Naive B cell (primary cell): Measurements from ENCODE around the gene NTSR1. TPM values are rescaled to one million over a fixed set of nuclear protein-coding genes. Genes with fewer than 3 reads are reported as not detected.

Experiments used
- ATAC-seq, 2 donors: fragments of 150-1000 bp; cut with Tn5 transposase; 2 replicates each; pipeline ENCODE4 v1.10.0; 2021; ENCODE audit warnings: low read depth in 2 of 2, mild to moderate bottlenecking in 2 of 2, moderate library complexity in 2 of 2
- DNase-seq: peaks from one replicate; pipeline ENCODE4 v3.0.0; 2022
- H3K27ac Mint-ChIP-seq, 6 donors: one replicate each; pipeline ENCODE4 v1.8.0; 2020 to 2022; ENCODE audit warnings: mild to moderate bottlenecking in 6 of 6, mixed read lengths in 6 of 6, moderate library complexity in 5 of 6, inconsistent platforms in 2 of 6
- H3K27me3 Mint-ChIP-seq, 3 donors: one replicate each; pipeline ENCODE4 v1.8.0; 2021 to 2022; ENCODE audit warnings: mixed read lengths in 3 of 3, mild to moderate bottlenecking in 1 of 3
- H3K36me3 Mint-ChIP-seq, 2 donors: one replicate each; pipeline ENCODE4 v1.8.0; 2020 to 2022; ENCODE audit warnings: mixed read lengths in 2 of 2, inconsistent platforms in 1 of 2, mild to moderate bottlenecking in 1 of 2
- H3K4me1 Mint-ChIP-seq, 3 donors: one replicate each; pipeline ENCODE4 v1.8.0; 2020 to 2022; ENCODE audit warnings: mixed read lengths in 3 of 3, inconsistent platforms in 1 of 3, mild to moderate bottlenecking in 1 of 3, moderate library complexity in 1 of 3
- H3K4me3 Mint-ChIP-seq, 8 donors: one replicate each; pipeline ENCODE4 v1.8.0; 2020 to 2022; ENCODE audit warnings: mild to moderate bottlenecking in 8 of 8, mixed read lengths in 8 of 8, moderate library complexity in 8 of 8, inconsistent platforms in 2 of 8
- H3K9me3 Mint-ChIP-seq, 7 donors: one replicate each; pipeline ENCODE4 v1.8.0; 2020 to 2022; ENCODE audit warnings: mixed read lengths in 7 of 7, mild to moderate bottlenecking in 5 of 7, inconsistent platforms in 2 of 7, moderate library complexity in 1 of 7
- polyA plus RNA-seq, 6 donors: library from polyadenylated mRNA; unstranded; fragments of 300-500 nt; fragmentation: Illumina TruSeq; gene quantifications; one replicate each; pipeline ENCODE4 v1.2.3, GENCODE V29; 2021; ENCODE audit warnings: low read depth in 6 of 6

Gene NTSR1
- polyA plus RNA-seq, 6 donors from 2014 or later, result not detected

DNA sequence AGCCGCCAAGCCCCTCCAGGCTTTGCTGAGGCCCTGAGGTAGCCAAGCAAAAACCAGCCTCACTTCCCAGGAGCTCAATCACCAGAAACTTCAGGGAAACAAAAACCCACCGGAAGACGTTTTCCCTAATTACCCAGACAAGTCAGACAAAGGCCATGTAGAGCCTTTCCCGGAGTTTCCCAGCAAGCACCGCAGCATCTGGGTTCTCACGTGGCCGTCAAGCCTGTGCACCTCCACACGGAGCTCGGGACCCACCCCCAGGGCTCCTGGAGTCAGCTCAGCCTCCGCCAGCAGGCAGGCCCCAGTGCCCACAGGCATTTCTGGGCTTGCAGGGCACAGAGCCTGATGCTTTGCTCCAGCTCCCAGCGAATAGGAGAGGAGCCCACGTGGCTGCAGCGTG is 77.5 kb downstream of the NTSR1 start:
- H3K27me3 Mint-ChIP-seq, result no peaks in the 10 kb centered on the region
- H3K27ac Mint-ChIP-seq, result peak overlapping the region in 1 of 6 donors; percentile 56
- ATAC-seq (no peak), DNase-seq (no peak)
- H3K4me1 Mint-ChIP-seq, result peaks cover 2 to 9% (median 4%) of the 10 kb centered on the region in 3 donors
- no peak overlapping the region for H3K4me3 Mint-ChIP-seq
- no peaks in the 10 kb centered on the region for H3K36me3 Mint-ChIP-seq
- H3K9me3 Mint-ChIP-seq, result peaks cover 0 to 4% (median 0%) of the 10 kb centered on the region in 7 donors

DNA sequence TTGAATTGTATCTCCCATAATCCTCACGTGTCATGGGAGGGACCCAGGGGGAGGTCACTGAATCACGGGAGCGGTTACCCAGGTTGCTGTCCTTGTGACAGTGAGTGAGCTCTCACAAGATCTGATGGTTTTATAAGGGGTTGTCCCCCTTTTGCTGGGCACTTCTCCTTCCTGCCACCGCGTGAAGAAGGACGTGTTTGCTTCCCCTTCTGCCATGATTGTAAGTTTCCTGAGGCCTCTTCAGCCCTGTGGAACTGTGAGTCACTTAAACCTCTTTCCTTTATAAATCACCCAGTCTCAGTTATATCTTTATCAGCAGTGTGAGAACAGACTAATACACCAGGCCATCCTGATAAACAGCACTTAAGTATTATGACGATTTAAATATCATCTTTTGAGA is 78.7 kb downstream of the NTSR1 start:
- Mint-ChIP-seq H3K4me1 (peaks cover 8 to 16% (median 8%) of the 10 kb centered on the region in 3 donors), H3K4me3 (peak overlapping the region in 1 of 8 donors; percentile 18), H3K36me3 (no peaks in the 10 kb centered on the region), H3K27ac (peak overlapping the region in 2 of 6 donors; percentile 22 to 40), H3K9me3 (peaks cover 0 to 3% (median 0%) of the 10 kb centered on the region in 7 donors), H3K27me3 (no peaks in the 10 kb centered on the region)
- DNase-seq (no peak), ATAC-seq (no peak)

DNA sequence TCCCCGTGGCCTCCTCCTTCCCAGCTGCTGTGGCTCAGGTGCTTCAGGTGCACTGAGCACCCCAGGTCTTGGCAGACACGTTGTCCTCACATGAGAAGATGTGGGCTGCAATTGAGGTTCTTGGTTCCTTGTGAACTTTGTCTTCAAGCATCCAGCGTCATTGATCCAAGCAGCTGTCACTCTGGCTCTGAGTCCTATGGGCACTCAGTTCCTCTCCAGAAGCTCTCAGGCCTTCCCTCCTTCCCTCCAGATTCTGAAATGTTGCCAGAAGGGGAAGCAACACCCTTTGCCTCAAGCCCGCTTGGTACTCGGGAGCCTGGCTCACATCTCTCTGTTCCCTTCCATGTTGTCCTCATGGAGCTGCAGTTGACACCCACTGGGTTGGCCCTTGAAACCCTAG is 79.2 kb downstream of the NTSR1 start:
- Mint-ChIP-seq H3K4me1 (peaks cover 7 to 16% (median 10%) of the 10 kb centered on the region in 3 donors), H3K36me3 (no peaks in the 10 kb centered on the region), H3K4me3 (peak overlapping the region in 1 of 8 donors; percentile 29), H3K27ac (peak overlapping the region in 1 of 6 donors; percentile 40), H3K27me3 (no peaks in the 10 kb centered on the region), H3K9me3 (peaks cover 0 to 3% (median 0%) of the 10 kb centered on the region in 7 donors)
- DNase-seq (no peak), ATAC-seq (no peak)

DNA sequence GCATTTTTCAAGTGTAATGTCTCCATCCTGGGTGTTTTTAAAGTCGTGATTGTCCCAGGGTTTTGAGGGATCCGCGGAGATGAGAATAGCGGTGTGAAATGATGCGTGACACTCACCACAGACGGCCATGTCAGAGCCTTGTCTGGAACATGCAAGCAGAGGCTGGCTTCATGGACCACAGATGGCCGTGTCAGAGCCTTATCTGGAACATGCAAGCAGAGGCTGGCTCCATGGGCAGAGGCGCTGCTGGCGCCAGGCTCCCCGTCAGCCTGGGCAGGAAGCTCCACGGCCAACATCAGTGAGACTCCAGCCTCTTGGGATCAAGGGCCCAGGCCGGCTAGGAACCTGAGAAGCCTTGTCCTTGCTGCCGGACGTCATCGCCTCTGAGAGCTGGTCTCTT is 80.0 kb downstream of the NTSR1 start:
- no peak for ATAC-seq
- DNase-seq, result no peak
- Mint-ChIP-seq H3K4me1 (peaks cover 12 to 22% (median 18%) of the 10 kb centered on the region in 3 donors), H3K4me3 (no peak overlapping the region), H3K9me3 (peaks cover 0 to 3% (median 0%) of the 10 kb centered on the region in 7 donors), H3K27me3 (no peaks in the 10 kb centered on the region), H3K36me3 (no peaks in the 10 kb centered on the region), H3K27ac (no peak overlapping the region)

DNA sequence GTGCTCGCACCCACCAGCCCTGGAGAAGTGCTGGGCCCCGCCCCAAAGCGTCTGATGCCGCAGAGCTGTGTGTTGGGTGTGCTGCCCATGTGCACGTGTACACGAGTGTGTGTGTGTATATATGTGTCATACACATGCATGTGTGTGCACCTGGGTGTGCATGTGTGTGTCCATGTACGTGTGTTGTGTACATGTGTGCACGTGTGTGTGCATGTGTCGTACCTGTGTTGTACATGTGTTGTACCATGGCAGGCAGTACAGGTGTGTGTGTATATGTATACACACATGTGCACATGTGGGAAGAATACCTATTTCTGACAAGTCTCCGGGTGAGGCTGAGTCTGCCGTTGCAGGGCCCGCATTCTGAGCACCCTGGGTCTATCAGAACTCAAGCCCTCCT is 81.4 kb downstream of the NTSR1 start:
- peak overlapping the region in 2 of 6 donors; percentile 47 to 75 for H3K27ac Mint-ChIP-seq

DNA sequence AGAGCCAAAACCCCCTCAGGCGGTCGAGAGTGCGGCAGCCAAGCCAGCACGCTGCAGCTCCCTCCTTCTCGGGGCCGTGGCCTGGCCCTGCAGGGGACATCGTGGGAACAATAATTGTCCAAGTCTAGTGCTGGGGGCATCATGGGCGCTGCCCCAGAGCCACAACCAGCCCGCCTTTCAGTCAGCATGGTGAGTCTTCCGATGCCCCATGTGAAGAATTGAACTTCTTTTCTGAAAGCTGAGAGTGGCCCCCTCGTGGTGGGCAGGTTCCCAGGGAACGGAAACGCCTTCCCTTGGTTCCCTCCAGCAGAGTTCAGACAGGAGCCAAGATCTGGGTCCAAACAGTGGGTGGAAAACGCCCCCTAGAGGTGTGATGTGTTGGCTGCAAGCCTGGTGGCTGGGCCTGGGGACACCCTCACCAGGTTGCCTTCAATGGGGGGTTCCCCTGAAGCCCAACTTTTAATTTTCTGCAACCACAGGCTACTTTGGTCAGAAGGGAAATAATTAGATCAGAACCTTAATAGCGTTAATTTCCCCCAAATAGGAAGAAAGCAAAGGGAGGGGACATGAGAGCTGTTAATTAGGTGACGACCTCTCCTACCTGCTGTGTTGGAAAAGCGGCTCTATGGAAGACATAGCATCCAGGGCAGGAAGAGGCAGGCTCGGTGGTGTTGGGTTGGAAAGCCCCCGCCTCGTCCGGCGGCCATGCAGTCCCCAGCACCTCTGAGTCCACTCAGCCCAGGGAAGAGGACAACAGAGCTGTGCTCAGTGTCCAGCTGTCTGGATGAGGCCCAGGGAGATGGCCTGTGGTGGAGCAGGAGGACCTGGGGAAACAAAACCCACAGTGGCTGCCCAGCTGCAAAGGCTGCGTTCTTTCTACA is 82.9 kb downstream of the NTSR1 start:
- H3K27me3 Mint-ChIP-seq, result no peaks in the 10 kb centered on the region
- DNase-seq, result peak; percentile 61
- no peaks in the 10 kb centered on the region for H3K36me3 Mint-ChIP-seq
- peaks cover 0 to 3% (median 0%) of the 10 kb centered on the region in 7 donors for H3K9me3 Mint-ChIP-seq
- peak overlapping the region in 3 of 8 donors; percentile 64 to 93 (median 83) for H3K4me3 Mint-ChIP-seq
- ATAC-seq, result no peak
- H3K27ac Mint-ChIP-seq, result peak overlapping the region in 5 of 6 donors; percentile 42 to 93 (median 91)
- peaks cover 20 to 30% (median 27%) of the 10 kb centered on the region in 3 donors for H3K4me1 Mint-ChIP-seq

More for the DNA sequence above, 81.4 kb downstream of the NTSR1 start:
- ATAC-seq, result no peak
- Mint-ChIP-seq H3K4me1 (peaks cover 13 to 27% (median 25%) of the 10 kb centered on the region in 3 donors), H3K9me3 (peaks cover 0 to 3% (median 0%) of the 10 kb centered on the region in 7 donors), H3K36me3 (no peaks in the 10 kb centered on the region), H3K27me3 (no peaks in the 10 kb centered on the region), H3K4me3 (no peak overlapping the region)
- no peak for DNase-seq

DNA sequence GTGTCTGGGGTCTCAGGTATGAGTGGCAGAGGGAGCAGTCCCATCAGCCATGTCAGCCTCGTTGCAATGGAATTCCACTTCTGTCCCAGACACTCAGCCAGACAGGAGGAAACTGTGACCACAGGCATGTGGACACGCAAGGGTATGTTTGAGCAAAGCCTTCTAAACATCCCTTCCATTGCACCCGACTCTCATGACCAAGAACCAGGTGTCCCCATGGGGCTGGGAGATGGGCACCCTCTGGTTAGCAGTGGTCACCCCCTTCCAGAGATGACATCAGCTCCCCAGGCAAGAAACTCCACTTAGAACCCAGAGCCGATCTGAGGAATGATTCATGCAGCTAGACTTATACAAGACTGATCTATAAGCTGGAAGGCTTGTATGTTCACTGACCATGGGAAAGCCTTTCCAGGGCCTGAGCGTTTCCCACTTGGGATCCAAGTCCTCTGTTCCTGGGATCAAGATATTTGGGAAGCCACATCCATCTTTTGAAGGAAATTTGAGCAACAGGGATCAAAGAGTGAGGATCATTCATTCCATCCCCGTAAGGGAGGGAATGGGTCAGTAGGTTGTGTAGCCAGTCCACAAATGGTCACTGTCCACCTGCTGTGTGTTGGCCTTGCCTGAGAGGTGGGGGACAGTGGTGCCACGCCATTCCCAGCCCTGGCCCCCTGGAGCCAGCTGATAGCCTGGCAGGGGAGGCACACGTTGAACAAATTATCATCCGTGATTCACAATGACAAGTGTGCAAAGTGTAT is 83.7 kb downstream of the NTSR1 start:
- no peaks in the 10 kb centered on the region for H3K27me3 Mint-ChIP-seq
- ATAC-seq (no peak), DNase-seq (no peak)
- peak overlapping the region in 5 of 6 donors; percentile 5 to 96 (median 68) for H3K27ac Mint-ChIP-seq
- H3K36me3 Mint-ChIP-seq, result no peaks in the 10 kb centered on the region
- H3K4me1 Mint-ChIP-seq, result peaks cover 20 to 35% (median 28%) of the 10 kb centered on the region in 3 donors
- H3K9me3 Mint-ChIP-seq, result peaks cover 0 to 3% (median 0%) of the 10 kb centered on the region in 7 donors
- H3K4me3 Mint-ChIP-seq, result peak overlapping the region in 5 of 8 donors; percentile 18 to 93 (median 80)

DNA sequence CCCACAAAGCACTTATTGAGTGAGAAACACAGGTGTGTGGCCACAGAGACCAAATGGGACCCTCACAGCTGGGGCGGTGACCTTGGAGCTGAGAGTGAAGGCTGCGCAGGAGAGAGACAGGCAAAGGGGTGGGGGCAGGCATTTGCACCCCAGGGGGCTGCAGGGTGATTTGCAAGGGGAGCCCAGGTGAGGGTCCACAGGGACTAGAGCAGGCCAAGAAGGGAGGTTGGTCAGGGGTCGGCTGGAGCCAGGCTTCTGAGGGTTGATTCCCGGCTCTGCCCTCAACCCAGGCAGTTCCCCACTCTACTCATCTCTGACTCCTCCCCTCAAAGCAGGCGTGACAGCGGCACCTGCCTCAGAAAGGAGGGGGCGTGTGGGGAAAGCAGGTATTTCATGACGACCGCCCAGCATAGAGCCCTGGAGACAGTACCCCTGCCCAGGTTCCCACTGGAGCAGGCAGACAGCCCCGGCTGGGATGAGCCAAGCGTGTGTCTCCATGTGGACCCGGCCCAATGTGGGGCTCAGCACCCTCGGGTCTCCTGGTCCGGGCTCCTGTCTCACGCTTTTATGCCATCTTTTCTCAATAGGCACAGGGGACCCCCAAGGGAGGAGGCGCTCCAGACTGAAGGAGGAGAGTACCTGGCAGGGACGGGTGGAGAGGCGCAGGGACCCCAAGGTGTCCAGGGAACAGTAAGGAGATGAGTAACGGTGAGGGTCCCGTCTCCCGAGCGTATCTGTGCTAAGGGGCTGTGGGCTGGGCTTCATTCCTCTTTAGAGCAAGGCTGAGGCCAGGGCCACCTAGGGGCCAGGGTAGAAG is 84.5 kb downstream of the NTSR1 start:
- Mint-ChIP-seq H3K4me3 (peak overlapping the region; percentile 18 to 93 (median 82)), H3K4me1 (peaks cover 24 to 38% (median 29%) of the 10 kb centered on the region in 3 donors), H3K9me3 (peaks cover 0 to 1% (median 0%) of the 10 kb centered on the region in 7 donors), H3K36me3 (no peaks in the 10 kb centered on the region), H3K27me3 (no peaks in the 10 kb centered on the region), H3K27ac (peak overlapping the region; percentile 91 to 98 (median 96))
- no peak for ATAC-seq
- DNase-seq, result no peak

DNA sequence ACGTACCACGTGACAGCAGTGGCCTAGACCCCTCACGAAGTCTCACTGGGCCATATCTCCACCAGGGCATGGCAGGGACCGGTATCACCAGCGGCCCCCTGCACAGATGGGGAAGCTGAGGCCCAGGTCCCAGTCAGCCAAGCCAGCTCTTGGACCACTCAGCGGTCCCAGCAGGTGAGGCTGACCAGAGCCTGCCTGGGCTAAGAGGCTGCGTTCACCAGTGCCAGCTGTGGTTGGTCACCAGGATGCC is 85.0 kb downstream of the NTSR1 start:
- H3K4me3 Mint-ChIP-seq, result peak overlapping the region; percentile 76 to 93 (median 82)
- H3K9me3 Mint-ChIP-seq, result peaks cover 0 to 1% (median 0%) of the 10 kb centered on the region in 7 donors
- peaks cover 30 to 42% (median 34%) of the 10 kb centered on the region in 3 donors for H3K4me1 Mint-ChIP-seq
- no peaks in the 10 kb centered on the region for H3K27me3 Mint-ChIP-seq
- ATAC-seq (no peak), DNase-seq (no peak)
- peak overlapping the region; percentile 91 to 98 (median 96) for H3K27ac Mint-ChIP-seq
- H3K36me3 Mint-ChIP-seq, result peaks cover 0 to 5% of the 10 kb centered on the region in 2 donors

DNA sequence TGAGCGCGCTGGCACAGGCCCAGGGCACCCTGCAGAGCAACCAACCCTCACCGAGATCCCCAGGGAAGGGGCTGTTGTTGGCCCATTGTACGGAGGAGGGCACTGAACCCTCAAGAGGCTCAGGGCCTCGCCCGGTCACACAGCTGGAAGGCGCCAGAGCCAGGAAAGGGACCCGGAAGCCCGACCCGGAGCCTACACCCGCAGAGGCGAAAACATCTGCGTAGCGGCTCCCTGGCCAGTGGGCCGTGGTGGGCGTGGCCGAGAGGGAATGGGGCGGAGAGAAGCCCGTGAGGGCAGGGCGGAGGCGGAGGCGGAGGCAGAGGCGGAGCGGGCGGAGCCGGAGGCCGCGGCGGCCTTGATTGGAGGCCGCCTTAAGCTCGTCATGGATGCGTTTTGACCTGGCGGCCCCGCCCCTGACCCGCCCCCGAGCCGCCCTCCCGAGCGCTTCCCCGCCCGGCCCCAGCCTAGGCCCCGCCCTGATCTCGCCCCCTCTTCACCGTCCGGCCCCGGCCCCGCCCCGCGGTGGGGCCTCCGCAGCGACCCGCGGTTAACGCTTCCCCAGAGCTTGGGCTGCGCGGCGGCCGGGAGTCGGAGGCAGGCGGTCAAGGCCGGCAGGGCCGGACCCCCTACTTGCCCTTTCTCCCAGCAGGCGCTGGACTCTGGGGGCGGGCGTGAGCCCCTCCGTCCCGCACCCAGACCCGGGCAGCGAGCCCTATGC is 85.5 kb downstream of the NTSR1 start:
- DNase-seq (peak; percentile 96), ATAC-seq (peak; percentile 73 to 74)
- Mint-ChIP-seq H3K27ac (peak overlapping the region; percentile 91 to 98 (median 96)), H3K36me3 (peaks cover 0 to 8% of the 10 kb centered on the region in 2 donors), H3K4me1 (peaks cover 32 to 42% (median 35%) of the 10 kb centered on the region in 3 donors), H3K4me3 (peak overlapping the region; percentile 85 to 94 (median 91)), H3K27me3 (no peaks in the 10 kb centered on the region), H3K9me3 (peaks cover 0 to 1% (median 0%) of the 10 kb centered on the region in 7 donors)

DNA sequence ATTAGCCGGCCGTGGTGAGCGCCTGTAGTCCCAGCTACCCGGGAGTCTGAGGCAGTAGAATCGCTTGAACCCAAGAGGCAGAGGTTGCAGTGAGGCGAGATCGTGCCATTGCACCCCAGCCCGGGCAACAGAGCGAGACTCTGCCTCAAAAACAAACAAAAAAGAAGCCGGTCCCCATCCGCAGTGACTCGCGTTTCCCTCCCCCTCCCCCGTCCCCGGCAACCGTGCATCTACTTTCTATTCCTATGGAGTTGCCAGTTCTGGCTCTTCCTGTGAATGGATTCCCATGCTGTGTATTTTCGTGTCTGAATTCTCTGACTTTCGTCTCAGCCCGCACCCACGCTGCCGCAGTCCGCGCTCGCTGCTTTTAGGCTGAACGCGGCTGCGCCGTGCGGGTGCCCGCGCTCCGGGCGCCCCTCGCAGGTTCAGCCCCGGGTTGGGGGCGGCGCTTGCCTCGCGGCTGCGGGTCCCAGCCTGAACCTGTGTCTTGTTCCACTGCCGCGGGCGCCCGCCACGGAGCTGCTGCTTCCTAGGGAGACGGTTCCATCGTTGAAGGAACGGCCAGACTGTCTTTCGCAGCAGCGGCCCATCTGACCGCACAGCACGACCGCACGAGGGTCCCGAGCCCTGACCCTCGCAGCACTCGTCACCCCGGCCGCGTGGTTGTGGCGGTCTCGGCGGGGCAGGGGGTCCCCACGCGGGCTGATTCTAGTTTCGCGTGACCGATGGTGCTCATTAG is 86.6 kb downstream of the NTSR1 start:
- Mint-ChIP-seq H3K4me1 (peaks cover 32 to 42% (median 35%) of the 10 kb centered on the region in 3 donors), H3K27me3 (no peaks in the 10 kb centered on the region), H3K27ac (peak overlapping the region; percentile 91 to 98 (median 96)), H3K36me3 (peaks cover 3 to 8% of the 10 kb centered on the region in 2 donors), H3K9me3 (peaks cover 0 to 1% (median 0%) of the 10 kb centered on the region in 7 donors), H3K4me3 (peak overlapping the region; percentile 85 to 94 (median 91))
- ATAC-seq (no peak), DNase-seq (peak; percentile 56)
